CD4-positive, CD25-positive, alpha-beta regulatory T cell (primary cell): ENCODE results near the gene TBL3. TPM values are rescaled to one million over a fixed set of nuclear protein-coding genes. Genes with fewer than 3 reads are reported as not detected.

ENCODE experiments used
- ATAC-seq, 2 donors: fragments of 150-1000 bp; cut with Tn5 transposase; one replicate each; pipeline ENCODE4 v1.10.0; 2021; ENCODE audit warnings: low read depth in 2 of 2, moderate number of reproducible peaks in 2 of 2, moderate library complexity in 1 of 2
- DNase-seq, 3 donors: peaks; one replicate each; pipeline versions ENCODE4 v3.0.0 to v3.0.0-alpha.2; 2012 to 2022; ENCODE audit warnings: mixed read lengths in 1 of 3
- H3K27ac ChIP-seq: one replicate; pipeline ENCODE4 v1.7.0; 2013; ENCODE audit warnings: mild to moderate bottlenecking, low read length; ENCODE audit not compliant: insufficient read depth, poor library complexity, severe bottlenecking
- H3K27me3 ChIP-seq: one replicate; pipeline ENCODE4 v1.7.0; 2013; ENCODE audit warnings: low read length; ENCODE audit not compliant: control insufficient read depth, insufficient read depth
- H3K36me3 ChIP-seq: one replicate; pipeline ENCODE4 v1.7.0; 2013; ENCODE audit warnings: mild to moderate bottlenecking, low read length, moderate library complexity; ENCODE audit not compliant: control insufficient read depth, insufficient read depth
- H3K4me1 ChIP-seq: 2 replicates; pipeline ENCODE4 v1.7.0; 2013; ENCODE audit warnings: mild to moderate bottlenecking, low read length; ENCODE audit not compliant: insufficient read depth, control insufficient read depth, poor library complexity, severe bottlenecking
- H3K4me3 ChIP-seq: one replicate; pipeline ENCODE4 v1.7.0; 2013; ENCODE audit warnings: low read depth, mild to moderate bottlenecking, low read length, moderate library complexity
- H3K9me3 ChIP-seq, 2 experiments: 1 replicate in 1 of 2; 2 replicates in 1 of 2; pipeline ENCODE4 v1.7.0; 2013; ENCODE audit warnings: low read length in 2 of 2, mild to moderate bottlenecking in 1 of 2, moderate library complexity in 1 of 2; ENCODE audit not compliant: control insufficient read depth in 2 of 2
- H3K27ac Mint-ChIP-seq, 3 donors: one replicate each; pipeline ENCODE4 v1.8.0; 2020 to 2022; ENCODE audit warnings: mild to moderate bottlenecking in 3 of 3, mixed read lengths in 3 of 3, moderate library complexity in 2 of 3
- H3K27me3 Mint-ChIP-seq: one replicate; pipeline ENCODE4 v1.8.0; 2022; ENCODE audit warnings: mild to moderate bottlenecking, mixed read lengths
- H3K36me3 Mint-ChIP-seq: one replicate; pipeline ENCODE4 v1.8.0; 2020; ENCODE audit warnings: mixed read lengths
- H3K4me1 Mint-ChIP-seq, 4 donors: one replicate each; pipeline ENCODE4 v1.8.0; 2020 to 2022; ENCODE audit warnings: mixed read lengths in 4 of 4, mild to moderate bottlenecking in 1 of 4
- H3K4me3 Mint-ChIP-seq, 4 donors: one replicate each; pipeline ENCODE4 v1.8.0; 2020 to 2022; ENCODE audit warnings: mild to moderate bottlenecking in 4 of 4, mixed read lengths in 4 of 4, moderate library complexity in 3 of 4
- H3K9me3 Mint-ChIP-seq, 7 donors: one replicate each; pipeline ENCODE4 v1.8.0; 2020 to 2022; ENCODE audit warnings: mixed read lengths in 7 of 7, mild to moderate bottlenecking in 3 of 7, moderate library complexity in 2 of 7
- polyA plus RNA-seq, 4 donors: library from polyadenylated mRNA; unstranded; fragments of 300-500 nt; fragmentation: Illumina TruSeq; gene quantifications; one replicate each; pipeline ENCODE4 v1.2.3, GENCODE V29; 2021
- total RNA-seq: library from RNA; stranded (reverse); gene quantifications from one replicate; pipeline ENCODE4 v1.2.3, GENCODE V29; 2022

The TBL3 gene
- total and polyA plus RNA-seq, 5 donors from 2014 or later, result 25.3 to 60.0 (median 52.0) TPM

GRCh38 chr16:1964506-1965395, 7.1 kb upstream of the TBL3 start, which contains the start of gene RPS2:
Gene RPS2, minus strand, starts transcription at chr16:1964826. Its CDS starts 201 bp downstream, at chr16:1964625.
- H3K4me1 Mint-ChIP-seq, result peaks cover 11 to 50% (median 32%) of the 10 kb centered on the region in 4 donors
- ATAC-seq (peak; percentile 93 to 95), DNase-seq (peak; percentile 98 to 99 (median 99))
- Histone ChIP-seq H3K9me3 (no peaks in the 10 kb centered on the region), H3K27me3 (no peaks in the 10 kb centered on the region), H3K36me3 (peaks cover 16% of the 10 kb centered on the region), H3K4me3 (peak within 1 kb of the TSS; percentile 74), H3K4me1 (peaks cover 46% of the 10 kb centered on the region), H3K27ac (peak within 1 kb of the TSS; percentile 98)
- peaks cover 18% of the 10 kb centered on the region for H3K36me3 Mint-ChIP-seq
- peak within 1 kb of the TSS; percentile 97 to 98 (median 97) for H3K27ac Mint-ChIP-seq
- peaks cover 0 to 4% (median 0%) of the 10 kb centered on the region in 7 donors for H3K9me3 Mint-ChIP-seq
- H3K27me3 Mint-ChIP-seq, result peaks cover 6% of the 10 kb centered on the region
- H3K4me3 Mint-ChIP-seq, result peak within 1 kb of the TSS; percentile 94 to 97 (median 96)

- H3K36me3 ChIP-seq, result peaks cover 16% of the 10 kb centered on the region
- H3K4me1 Mint-ChIP-seq, result peaks cover 8 to 48% (median 27%) of the 10 kb centered on the region in 4 donors
- no peaks in the 10 kb centered on the region for H3K9me3 ChIP-seq
- H3K27me3 ChIP-seq, result no peaks in the 10 kb centered on the region
- peak overlapping the region; percentile 70 to 97 (median 97) for H3K27ac Mint-ChIP-seq
- H3K9me3 Mint-ChIP-seq, result peaks cover 0 to 3% (median 0%) of the 10 kb centered on the region in 7 donors
- DNase-seq (peak in 2 of 3 donors; percentile 29 to 34), ATAC-seq (no peak)
- H3K27ac ChIP-seq, result peak overlapping the region; percentile 98
- peaks cover 39% of the 10 kb centered on the region for H3K4me1 ChIP-seq
- H3K36me3 Mint-ChIP-seq, result peaks cover 18% of the 10 kb centered on the region
- peaks cover 6% of the 10 kb centered on the region for H3K27me3 Mint-ChIP-seq
- peak overlapping the region; percentile 71 for H3K4me3 ChIP-seq
- peak overlapping the region; percentile 94 to 97 (median 96) for H3K4me3 Mint-ChIP-seq
Observed at GRCh38 chr16:1965396-1966001, 6.4 kb upstream of the TBL3 start.

- DNase-seq (no peak), ATAC-seq (no peak)
- Histone ChIP-seq H3K9me3 (no peaks in the 10 kb centered on the region), H3K36me3 (peaks cover 14% of the 10 kb centered on the region), H3K27me3 (no peaks in the 10 kb centered on the region), H3K4me1 (peaks cover 38% of the 10 kb centered on the region), H3K4me3 (peak within 1 kb of the TSS; percentile 71), H3K27ac (peak within 1 kb of the TSS; percentile 98)
- Mint-ChIP-seq H3K27me3 (peaks cover 6% of the 10 kb centered on the region), H3K36me3 (peaks cover 13% of the 10 kb centered on the region), H3K4me3 (peak within 1 kb of the TSS; percentile 94 to 97 (median 96)), H3K27ac (peak within 1 kb of the TSS; percentile 69 to 97 (median 97)), H3K4me1 (peaks cover 3 to 47% (median 25%) of the 10 kb centered on the region in 4 donors), H3K9me3 (peaks cover 0 to 3% (median 0%) of the 10 kb centered on the region in 7 donors)
Observed at GRCh38 chr16:1966460-1966859, 5.4 kb upstream of the TBL3 start, which contains the start of gene RNF151. Gene RNF151, plus strand, starts transcription at chr16:1966856. Its CDS starts 26 bp downstream, at chr16:1966882.

GRCh38 chr16:1968146-1968953, 3.5 kb upstream of the TBL3 start:
- H3K27ac ChIP-seq, result no peak overlapping the region
- no peak overlapping the region for H3K4me3 ChIP-seq
- H3K4me1 ChIP-seq, result peaks cover 44% of the 10 kb centered on the region
- H3K27me3 ChIP-seq, result no peaks in the 10 kb centered on the region
- Mint-ChIP-seq H3K4me3 (peak overlapping the region in 2 of 4 donors; percentile 35 to 82), H3K27ac (no peak overlapping the region), H3K27me3 (peaks cover 17% of the 10 kb centered on the region), H3K36me3 (peaks cover 8% of the 10 kb centered on the region), H3K9me3 (peaks cover 0 to 1% (median 0%) of the 10 kb centered on the region in 7 donors), H3K4me1 (peaks cover 6 to 44% (median 23%) of the 10 kb centered on the region in 4 donors)
- DNase-seq (no peak), ATAC-seq (no peak)
- no peaks in the 10 kb centered on the region for H3K9me3 ChIP-seq
- H3K36me3 ChIP-seq, result no peaks in the 10 kb centered on the region

GRCh38 chr16:1972490-1972877, 631 bp downstream of the TBL3 start:
- Mint-ChIP-seq H3K27ac (peak overlapping the region in 1 of 3 donors; percentile 94), H3K4me1 (peaks cover 6 to 31% (median 11%) of the 10 kb centered on the region in 4 donors), H3K27me3 (peaks cover 14% of the 10 kb centered on the region), H3K36me3 (peaks cover 6% of the 10 kb centered on the region), H3K4me3 (peak overlapping the region; percentile 91 to 98 (median 96)), H3K9me3 (no peaks in the 10 kb centered on the region)
- Histone ChIP-seq H3K4me1 (peaks cover 24% of the 10 kb centered on the region), H3K9me3 (no peaks in the 10 kb centered on the region), H3K4me3 (no peak overlapping the region), H3K36me3 (peaks cover 23% of the 10 kb centered on the region), H3K27ac (peak overlapping the region; percentile 92), H3K27me3 (no peaks in the 10 kb centered on the region)
- no peak for ATAC-seq
- no peak for DNase-seq

GRCh38 chr16:1973461-1974156, 1.8 kb downstream of the TBL3 start:
- no peak overlapping the region for H3K4me3 ChIP-seq
- no peak for DNase-seq
- Mint-ChIP-seq H3K9me3 (no peaks in the 10 kb centered on the region), H3K27ac (no peak overlapping the region), H3K4me3 (peak overlapping the region; percentile 27 to 96 (median 50)), H3K36me3 (peaks cover 6% of the 10 kb centered on the region), H3K27me3 (peaks cover 14% of the 10 kb centered on the region), H3K4me1 (peaks cover 6 to 31% (median 11%) of the 10 kb centered on the region in 4 donors)
- H3K9me3 ChIP-seq, result no peaks in the 10 kb centered on the region
- ATAC-seq, result no peak
- no peak overlapping the region for H3K27ac ChIP-seq
- H3K27me3 ChIP-seq, result no peaks in the 10 kb centered on the region
- peaks cover 24% of the 10 kb centered on the region for H3K4me1 ChIP-seq
- peaks cover 33% of the 10 kb centered on the region for H3K36me3 ChIP-seq
